ENCODE results near the gene G6PC3. TPM values are rescaled to one million over a fixed set of nuclear protein-coding genes. Genes with fewer than 3 reads are reported as not detected.
"Not testable (repeated sequence)": the region's sequence is repeated elsewhere in the genome, so short reads cannot be mapped to it uniquely, and the experiment has no call there.

G6PC3 gene
- total and polyA plus RNA-seq, 2 of the 4 experiments (the other 2 are of a cell fraction), result 20.4 to 107 TPM

DNA sequence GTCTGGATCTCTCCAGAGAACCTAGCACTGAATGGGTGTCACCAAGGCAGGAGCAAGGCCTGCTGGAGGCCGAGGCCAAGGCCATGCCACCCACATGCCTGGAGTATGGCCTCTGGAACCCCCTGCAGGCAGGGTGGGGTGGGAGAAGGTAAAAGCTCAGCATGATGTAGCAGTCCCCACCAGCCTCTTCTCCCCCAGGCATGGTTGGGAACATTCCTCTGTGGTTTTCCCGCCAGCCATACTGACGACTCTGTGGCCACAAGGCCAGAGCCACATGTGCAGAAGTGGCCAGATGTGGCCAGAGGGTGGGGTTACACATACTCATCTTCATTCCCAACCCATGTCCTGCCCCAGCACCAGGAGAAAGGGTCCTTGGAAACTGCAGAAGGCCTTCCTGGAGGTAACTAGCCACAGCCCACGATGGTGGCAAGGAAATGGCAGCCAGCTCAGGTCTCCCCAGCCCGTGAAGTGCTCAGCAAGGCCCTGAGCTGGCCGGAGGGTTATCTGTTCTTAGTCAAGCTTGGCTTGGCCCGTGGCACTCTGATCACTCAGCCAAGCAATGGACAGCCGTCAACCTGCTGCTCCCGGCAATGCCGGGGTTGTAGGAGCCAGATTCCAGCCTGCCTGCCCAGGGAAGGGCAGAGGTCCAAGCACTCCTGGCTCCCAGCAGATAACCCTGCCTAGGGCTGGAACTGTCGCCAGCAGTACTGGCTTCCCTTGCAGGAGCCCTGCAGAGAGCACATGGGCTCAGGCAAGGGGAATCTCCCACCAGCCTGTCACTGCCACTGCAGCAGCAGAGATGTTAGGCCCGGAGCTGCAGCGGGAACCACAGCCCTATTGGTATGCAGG lies 26.8 kb downstream of the G6PC3 start (continued):
- TF ChIP-seq FOS (IDR thresholded peaks at IDR 0.05; ENCODE audit: low read depth, low read length) (no peak), CEBPB (IDR thresholded peaks at IDR 0.05; ENCODE audit: low read depth, low read length) (no peak), RFX5 (IDR thresholded peaks at IDR 0.05; ENCODE audit: low read depth, low read length) (no peak)

DNA sequence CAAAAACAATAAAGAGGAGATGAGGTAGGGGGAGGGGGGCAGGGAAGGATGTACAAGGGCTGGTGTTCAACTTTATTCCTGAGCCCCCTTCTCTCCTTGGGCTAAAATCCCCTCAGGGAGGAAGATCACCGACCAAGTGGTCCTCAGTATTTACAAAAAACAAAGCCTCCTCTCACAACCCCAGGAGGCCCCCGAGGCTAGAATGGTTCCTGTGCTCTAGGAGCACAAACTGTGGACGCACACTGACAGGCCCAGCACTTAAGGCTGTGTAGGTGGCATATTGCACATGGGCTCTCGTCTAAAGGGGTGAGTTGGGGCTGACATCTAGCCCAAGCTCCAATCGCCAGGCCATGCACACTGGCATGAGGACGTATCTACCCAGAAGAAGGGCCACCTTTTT lies 31.3 kb downstream of the G6PC3 start:
- H3K4me3 ChIP-seq (ENCODE audit: insufficient read depth, low read depth, low read length); H3K56ac ChIP-seq (ENCODE audit: extremely low read depth, insufficient read depth, low read length); intact Hi-C loops (cut with micrococcal nuclease); H3K27me3 ChIP-seq (ENCODE audit: control insufficient read depth, insufficient read depth, low read length); H3K9ac ChIP-seq (ENCODE audit: low read depth, low read length); in situ Hi-C loops (cut with MboI; ENCODE audit: low sequenced_read_pairs); H3K9me3 ChIP-seq (ENCODE audit: control insufficient read depth, insufficient read depth, low read length); ATAC-seq (ENCODE audit: low read depth); H2AFZ ChIP-seq (replicated peaks; ENCODE audit: low read length, poor library complexity); dilution Hi-C loops (cut with HindIII; ENCODE audit: low sequenced_read_pairs, unreplicated experiment); H3K36me3 ChIP-seq (ENCODE audit: control insufficient read depth, insufficient read depth, low read length); H3K4me2 ChIP-seq (ENCODE audit: low read depth, low read length); H3K18ac ChIP-seq (ENCODE audit: low read depth, low read length); DNase-seq; POLR2A ChIA-PET (ENCODE audit: unreplicated experiment); BruUV-seq (replicated peaks): not testable (repeated sequence)
- H3K4ac ChIP-seq (ENCODE audit: low read depth, low read length), result peak overlapping the region; percentile 91
- CTCF ChIA-PET, result interaction anchor here (0.5 kb wide), 1 partner anchor 215 kb away, joined by 3 read pairs; no protein-coding TSS in a partner anchor
- peak overlapping the region; percentile 68 for H2BK5ac ChIP-seq (ENCODE audit: low read depth, low read length, poor library complexity, severe bottlenecking)
- H4K20me1 ChIP-seq (ENCODE audit: insufficient read depth, low read length), result peaks cover 19% of the 10 kb centered on the region; the same call in 1 of the 2 replicates
- 0 out of 2 replicates have a peak overlapping the region, but pooled peaks have one; percentile 95 for H3K23ac ChIP-seq (ENCODE audit: low read depth, low read length)
- H3K9me1 ChIP-seq (ENCODE audit: insufficient read depth, low read length), result peaks cover 24% of the 10 kb centered on the region
- WGBS, 2 experiments (ENCODE audit: extremely low coverage in 2 of 2, insufficient read length in 1 of 2), result no CpG with 5 or more reads among the region's 6 CpGs
- H2AK9ac ChIP-seq (replicated peaks; ENCODE audit: low read depth, low read length, poor library complexity), result peak overlapping the region; percentile 98
- H4K5ac ChIP-seq (ENCODE audit: low read depth, low read length), result peak overlapping the region; percentile 52; the same call in 1 of the 2 replicates
- peak overlapping the region; percentile 17; the same call in 1 of the 3 replicates for H2BK15ac ChIP-seq (ENCODE audit: low read depth, low read length)
- peak overlapping the region; percentile 85 for H3K14ac ChIP-seq (replicated peaks; ENCODE audit: low read depth, low read length)
- H4K91ac ChIP-seq (ENCODE audit: insufficient read depth, low read depth, low read length), result peak overlapping the region; percentile 35
- peak overlapping the region; percentile 58; the same call in 1 of the 2 replicates for H3K27ac ChIP-seq (ENCODE audit: insufficient read depth, low read length)
- 0 out of 2 replicates have a peak overlapping the region, but pooled peaks have one; percentile 81 for H2BK20ac ChIP-seq (ENCODE audit: low read depth, low read length)
- H2BK120ac ChIP-seq (ENCODE audit: low read depth, low read length), result peak overlapping the region; percentile 78
- H4K8ac ChIP-seq (ENCODE audit: low read depth in 2 of 2, low read length in 2 of 2), result peak overlapping the region in 1 of 2 experiments; percentile 55; a peak in 2 of 4 replicates
- peaks cover 27 to 71% of the 10 kb centered on the region in 2 experiments for H3K79me1 ChIP-seq (ENCODE audit: low read depth in 1 of 2, low read length in 2 of 2)
- peak overlapping the region; percentile 96 for H2AK5ac ChIP-seq (ENCODE audit: low read depth, low read length)
- H3K4me1 ChIP-seq (ENCODE audit: control insufficient read depth, insufficient read depth, low read length), result peaks cover 21% of the 10 kb centered on the region

All from IMR-90 (cell line).